ENCODE measurements around the gene TAF3.

DNA sequence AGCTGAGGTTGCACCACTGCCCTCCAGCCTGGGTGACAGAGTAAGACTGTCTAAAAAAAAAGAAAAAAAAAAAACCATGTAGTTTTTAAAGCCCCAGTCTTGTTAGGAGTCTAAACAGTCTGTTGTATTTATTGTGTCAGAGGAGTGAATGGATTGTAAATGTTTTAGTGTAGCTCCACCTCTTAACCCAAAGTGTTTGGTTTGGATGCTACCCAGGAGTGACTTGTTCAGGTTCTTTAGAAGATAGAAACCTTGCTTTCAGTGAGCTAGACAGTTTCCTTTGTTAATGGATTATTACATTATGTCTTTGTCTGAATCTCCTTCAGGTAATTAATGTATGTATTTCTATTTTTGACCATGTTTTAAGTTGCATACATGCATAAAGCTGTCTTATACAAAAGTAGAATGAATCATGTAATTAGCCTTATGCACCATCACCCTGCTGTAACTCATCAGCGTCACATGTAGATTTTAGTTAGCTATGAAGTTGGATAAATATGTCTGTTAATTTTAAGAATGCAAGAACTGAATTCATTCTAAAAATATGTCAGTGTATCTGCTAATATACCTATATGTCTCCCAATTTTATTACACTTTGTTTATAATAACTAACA lies 97.7 kb downstream of the TAF3 start:
- TF ChIP-seq, protein P1, sequence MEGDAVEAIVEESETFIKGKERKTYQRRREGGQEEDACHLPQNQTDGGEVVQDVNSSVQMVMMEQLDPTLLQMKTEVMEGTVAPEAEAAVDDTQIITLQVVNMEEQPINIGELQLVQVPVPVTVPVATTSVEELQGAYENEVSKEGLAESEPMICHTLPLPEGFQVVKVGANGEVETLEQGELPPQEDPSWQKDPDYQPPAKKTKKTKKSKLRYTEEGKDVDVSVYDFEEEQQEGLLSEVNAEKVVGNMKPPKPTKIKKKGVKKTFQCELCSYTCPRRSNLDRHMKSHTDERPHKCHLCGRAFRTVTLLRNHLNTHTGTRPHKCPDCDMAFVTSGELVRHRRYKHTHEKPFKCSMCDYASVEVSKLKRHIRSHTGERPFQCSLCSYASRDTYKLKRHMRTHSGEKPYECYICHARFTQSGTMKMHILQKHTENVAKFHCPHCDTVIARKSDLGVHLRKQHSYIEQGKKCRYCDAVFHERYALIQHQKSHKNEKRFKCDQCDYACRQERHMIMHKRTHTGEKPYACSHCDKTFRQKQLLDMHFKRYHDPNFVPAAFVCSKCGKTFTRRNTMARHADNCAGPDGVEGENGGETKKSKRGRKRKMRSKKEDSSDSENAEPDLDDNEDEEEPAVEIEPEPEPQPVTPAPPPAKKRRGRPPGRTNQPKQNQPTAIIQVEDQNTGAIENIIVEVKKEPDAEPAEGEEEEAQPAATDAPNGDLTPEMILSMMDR (IDR thresholded peaks at IDR 0.05; ENCODE audit: insufficient read depth, low read length, poor library complexity, severe bottlenecking), result no peak
- no peak for TF ChIP-seq EZH2phosphoT487 (conservative IDR thresholded peaks at IDR 0.05; ENCODE audit: low read length)

Measured in SU-DHL-6 (cell line).